ENCODE data around the gene PRKAG1.

DNA sequence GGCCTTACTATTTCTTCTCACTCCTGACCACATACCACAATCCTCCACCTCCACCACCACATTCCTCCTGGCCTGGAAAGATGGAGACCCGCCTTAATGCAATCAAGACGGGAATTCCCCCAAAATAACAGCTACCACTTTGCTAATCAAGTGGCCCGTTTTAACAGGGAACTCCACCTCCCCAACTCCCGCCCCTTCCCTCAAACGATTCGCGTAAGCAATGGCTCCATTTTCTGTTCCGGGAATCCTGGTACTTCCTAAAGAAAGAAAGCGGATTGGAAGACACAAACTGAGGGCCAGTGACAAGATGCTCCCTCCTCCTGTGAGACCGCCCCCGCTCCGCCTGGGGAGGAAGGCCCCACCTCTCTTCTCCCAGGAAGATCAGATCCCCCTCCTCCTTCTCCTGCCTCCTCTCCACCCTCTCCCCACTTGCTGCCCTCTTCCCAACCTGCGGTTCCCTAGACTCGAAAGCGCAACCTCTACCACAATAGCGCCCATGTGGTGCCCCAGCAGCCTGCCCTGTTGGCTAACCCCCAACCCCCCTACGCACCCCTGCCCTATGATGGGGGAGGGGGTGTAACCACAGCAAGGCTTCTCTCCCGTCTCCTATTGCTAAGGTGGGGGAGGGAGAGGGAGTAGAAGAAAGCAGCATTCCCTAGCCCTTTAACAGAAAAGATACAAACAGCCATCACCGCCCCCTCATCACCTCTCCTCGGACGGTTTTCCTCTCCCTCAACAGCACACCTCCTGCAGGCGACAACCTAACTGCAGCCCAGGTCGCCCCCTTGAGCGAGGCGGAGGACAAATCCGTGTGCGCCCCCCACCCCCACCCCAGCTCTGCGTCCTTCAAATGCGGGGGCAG is 62.1 kb downstream of the PRKAG1 start:
- TF ChIP-seq MAZ (IDR thresholded peaks at IDR 0.05; ENCODE audit: borderline replicate concordance, low read depth, low read length) (no peak), RCOR1 (IDR thresholded peaks at IDR 0.05; ENCODE audit: low read depth, low read length) (no peak)

All from A549 (cell line).